HepG2 (cell line): ENCODE data around the gene GSKIP. TPM values are rescaled to one million over a fixed set of nuclear protein-coding genes. Genes with fewer than 3 reads are reported as not detected.

Source experiments
- BCL6 ChIP-seq: IDR thresholded peaks from 2 replicates; pipeline ENCODE4 v1.6.1; 2016; ENCODE audit warnings: missing genetic modification reagents, missing compliant biosample characterization
- CBX1 ChIP-seq: IDR thresholded peaks from one replicate; pipeline ENCODE4 v1.6.1; 2016; ENCODE audit warnings: antibody characterized with exemption, low read depth
- CTCF ChIP-seq: sonication (generic); formaldehyde crosslinking; IDR thresholded peaks from 2 replicates; pipeline ENCODE4 v1.5.0; 2020; ENCODE audit warnings: mild to moderate bottlenecking, missing genetic modification reagents, moderate library complexity
- EED ChIP-seq: sonication (generic); formaldehyde crosslinking; IDR thresholded peaks from 2 replicates; pipeline ENCODE4 v1.5.0; 2020; ENCODE audit warnings: mild to moderate bottlenecking, missing genetic modification reagents
- GABPA ChIP-seq, 2 experiments: IDR thresholded peaks; 2 replicates each; pipeline ENCODE4 v1.6.1; 2011 to 2016; ENCODE audit warnings: low read depth in 2 of 2, low read length in 1 of 2, missing biosample characterization in 1 of 2, missing genetic modification characterization in 1 of 2
- HDAC2 ChIP-seq: sonication (generic); formaldehyde crosslinking; IDR thresholded peaks from 2 replicates; pipeline ENCODE4 v1.4.0; 2020; ENCODE audit warnings: missing genetic modification reagents
- HDAC6 ChIP-seq: fragments of 200-600 bp; sonication (generic); IDR thresholded peaks from 2 replicates; pipeline ENCODE4 v1.7.0; 2017; ENCODE audit warnings: mild to moderate bottlenecking, antibody characterized with exemption, low read length, low read depth
- HNF4G ChIP-seq, 2 experiments: sonication (generic) in 1 of 2; formaldehyde crosslinking in 1 of 2; IDR thresholded peaks; 2 replicates each; pipeline versions ENCODE4 v1.4.0 to v1.6.1; 2011 to 2020; ENCODE audit warnings: borderline replicate concordance in 2 of 2, low read depth in 2 of 2, mild to moderate bottlenecking in 2 of 2, low read length in 1 of 2, missing genetic modification reagents in 1 of 2, moderate library complexity in 1 of 2
- HOXA5 ChIP-seq: sonication (generic); formaldehyde crosslinking; IDR thresholded peaks from 2 replicates; pipeline ENCODE4 v1.4.0; 2020; ENCODE audit warnings: missing genetic modification reagents
- JUN ChIP-seq: sonication (generic); formaldehyde crosslinking; IDR thresholded peaks from 2 replicates; pipeline ENCODE4 v1.4.0; 2020; ENCODE audit warnings: mild to moderate bottlenecking, missing genetic modification reagents
- KLF11 ChIP-seq: IDR thresholded peaks from 2 replicates; pipeline ENCODE4 v1.6.1; 2016; ENCODE audit warnings: missing compliant biosample characterization
- SMARCE1 ChIP-seq: fragments of 450-650 bp; IDR thresholded peaks from 2 replicates; pipeline ENCODE4 v1.6.1; 2017; ENCODE audit warnings: borderline replicate concordance
- ZBTB1 ChIP-seq: sonication (generic); formaldehyde crosslinking; IDR thresholded peaks from 2 replicates; pipeline ENCODE4 v1.4.0; 2020; ENCODE audit warnings: missing genetic modification reagents, borderline replicate concordance
- ZNF136 ChIP-seq: sonication (generic); formaldehyde crosslinking; IDR thresholded peaks from 2 replicates; pipeline ENCODE4 v1.8.1; 2022; ENCODE audit warnings: low read depth, mild to moderate bottlenecking, moderate library complexity, missing genetic modification reagents
- ZSCAN22 ChIP-seq: sonication (generic); formaldehyde crosslinking; IDR thresholded peaks from 2 replicates; pipeline ENCODE4 v1.4.0; 2020; ENCODE audit warnings: mild to moderate bottlenecking, missing genetic modification reagents
- ZSCAN31 ChIP-seq: sonication (generic); formaldehyde crosslinking; IDR thresholded peaks from 2 replicates; pipeline ENCODE4 v1.5.0; 2020; ENCODE audit warnings: low read depth, mild to moderate bottlenecking, missing genetic modification reagents
- polyA plus RNA-seq, 8 experiments: library from polyadenylated mRNA; depleted of rRNA in 3 of 8; stranded (reverse) in 7 of 8; unstranded in 1 of 8; fragments of >200 nt; fragmentation: Illumina TruSeq in 4 of 8; extraction: Trizol in 4 of 8; gene quantifications; 2 replicates each; pipeline versions ENCODE4 v1.2.1 to v1.2.3, GENCODE V29; 2011 to 2016; ENCODE audit warnings: low read depth in 4 of 8, missing spikeins in 1 of 8, mixed read lengths in 1 of 8; ENCODE audit not compliant: insufficient read depth in 1 of 8
- total RNA-seq, 5 experiments: library from RNA; depleted of rRNA; stranded (reverse); fragments of >200 nt; fragmentation: Illumina TruSeq; extraction: Trizol; gene quantifications; 2 replicates each; pipeline ENCODE4 v1.2.3, GENCODE V29; 2016; ENCODE audit warnings: low read depth in 1 of 5
- TF ChIP-seq, protein P1 (sequence below): sonication (generic); formaldehyde crosslinking; conservative IDR thresholded peaks from 2 replicates; pipeline ENCODE4 v1.5.0; 2020; ENCODE audit warnings: missing genetic modification reagents
- TF ChIP-seq, protein P2 (sequence below): sonication (generic); formaldehyde crosslinking; IDR thresholded peaks from one replicate; pipeline ENCODE4 v1.5.1; 2020; ENCODE audit warnings: mild to moderate bottlenecking, missing genetic modification reagents; ENCODE audit errors: not compliant biosample characterization

The GSKIP gene
- total and polyA plus RNA-seq, 2 of the 13 experiments (the other 11 are each of a cell fraction or from before 2014, with no cell fraction given) = 12.5 to 27.3 TPM

DNA sequence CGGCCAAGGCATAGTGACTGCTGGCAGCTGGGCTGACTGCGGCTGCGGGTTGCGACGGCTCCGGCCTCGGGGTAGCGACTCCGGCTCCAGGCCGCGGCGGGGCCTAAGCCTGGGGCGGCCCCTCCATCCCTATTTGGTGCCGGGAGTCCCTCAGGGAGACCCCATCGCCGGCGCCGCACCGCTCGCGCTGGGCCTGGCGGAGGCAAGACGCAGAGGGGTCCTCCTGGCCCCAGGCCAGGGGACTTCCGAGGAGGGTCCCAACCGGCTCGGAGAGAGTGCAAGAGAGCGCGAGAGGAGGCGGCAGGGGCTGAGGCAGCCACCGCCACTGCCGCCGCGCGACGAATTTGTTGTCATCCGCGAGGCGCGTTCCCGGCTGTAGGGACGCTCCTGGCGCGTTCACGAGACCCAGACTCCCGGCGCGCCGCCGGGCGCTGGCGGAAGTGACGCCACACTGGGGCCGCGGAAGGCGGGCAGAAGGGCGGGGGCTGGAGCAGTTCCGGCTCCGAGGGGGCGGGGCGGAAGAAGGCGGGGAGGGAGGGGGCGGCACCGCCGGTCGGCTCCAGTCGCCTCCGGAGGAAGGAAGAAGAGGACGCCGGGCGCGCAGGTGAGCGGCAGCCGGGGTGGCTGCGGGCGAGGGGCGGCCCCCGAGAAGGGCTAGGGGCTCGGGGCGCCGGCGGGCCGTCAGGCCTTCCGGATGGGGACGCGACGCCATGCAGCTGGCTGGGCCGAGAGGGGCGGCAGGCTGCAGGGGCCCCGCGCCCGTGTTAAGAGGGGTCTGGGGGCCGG is at the start of gene GSKIP, which contains the start of gene ATG2B (continued):
- TF ChIP-seq BCL6 (CRISPR knock-in tag) (no peak), ZBTB1 (CRISPR knock-in tag) (no peak), ZSCAN22 (no peak), KLF11 (CRISPR knock-in tag) (no peak), CBX1 (no peak), HNF4G (IDR thresholded peaks at IDR 0.05; ENCODE audit: borderline replicate concordance, low read depth, low read length) (no peak), HNF4G (CRISPR knock-in tag; IDR thresholded peaks at IDR 0.05; ENCODE audit: borderline replicate concordance, low read depth) (0 out of 2 replicates have a peak, but pooled peaks have one; percentile 17), ZNF136 (no peak), SMARCE1 (no peak), ZSCAN31 (CRISPR knock-in tag) (no peak), JUN (CRISPR knock-in tag) (no peak), HDAC2 (CRISPR knock-in tag) (no peak; the same call in 1 of the 2 replicates), HOXA5 (CRISPR knock-in tag) (no peak), EED (CRISPR knock-in tag) (no peak), HDAC6 (no peak), GABPA (IDR thresholded peaks at IDR 0.05; ENCODE audit: low read depth, low read length) (peak; percentile 87), GABPA (CRISPR knock-in tag; IDR thresholded peaks at IDR 0.05; ENCODE audit: low read depth) (peak; percentile 88), CTCF (CRISPR knock-in tag) (no peak)
- TF ChIP-seq, protein P1, sequence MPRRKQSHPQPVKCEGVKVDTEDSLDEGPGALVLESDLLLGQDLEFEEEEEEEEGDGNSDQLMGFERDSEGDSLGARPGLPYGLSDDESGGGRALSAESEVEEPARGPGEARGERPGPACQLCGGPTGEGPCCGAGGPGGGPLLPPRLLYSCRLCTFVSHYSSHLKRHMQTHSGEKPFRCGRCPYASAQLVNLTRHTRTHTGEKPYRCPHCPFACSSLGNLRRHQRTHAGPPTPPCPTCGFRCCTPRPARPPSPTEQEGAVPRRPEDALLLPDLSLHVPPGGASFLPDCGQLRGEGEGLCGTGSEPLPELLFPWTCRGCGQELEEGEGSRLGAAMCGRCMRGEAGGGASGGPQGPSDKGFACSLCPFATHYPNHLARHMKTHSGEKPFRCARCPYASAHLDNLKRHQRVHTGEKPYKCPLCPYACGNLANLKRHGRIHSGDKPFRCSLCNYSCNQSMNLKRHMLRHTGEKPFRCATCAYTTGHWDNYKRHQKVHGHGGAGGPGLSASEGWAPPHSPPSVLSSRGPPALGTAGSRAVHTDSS = no peak
- TF ChIP-seq, protein P2, sequence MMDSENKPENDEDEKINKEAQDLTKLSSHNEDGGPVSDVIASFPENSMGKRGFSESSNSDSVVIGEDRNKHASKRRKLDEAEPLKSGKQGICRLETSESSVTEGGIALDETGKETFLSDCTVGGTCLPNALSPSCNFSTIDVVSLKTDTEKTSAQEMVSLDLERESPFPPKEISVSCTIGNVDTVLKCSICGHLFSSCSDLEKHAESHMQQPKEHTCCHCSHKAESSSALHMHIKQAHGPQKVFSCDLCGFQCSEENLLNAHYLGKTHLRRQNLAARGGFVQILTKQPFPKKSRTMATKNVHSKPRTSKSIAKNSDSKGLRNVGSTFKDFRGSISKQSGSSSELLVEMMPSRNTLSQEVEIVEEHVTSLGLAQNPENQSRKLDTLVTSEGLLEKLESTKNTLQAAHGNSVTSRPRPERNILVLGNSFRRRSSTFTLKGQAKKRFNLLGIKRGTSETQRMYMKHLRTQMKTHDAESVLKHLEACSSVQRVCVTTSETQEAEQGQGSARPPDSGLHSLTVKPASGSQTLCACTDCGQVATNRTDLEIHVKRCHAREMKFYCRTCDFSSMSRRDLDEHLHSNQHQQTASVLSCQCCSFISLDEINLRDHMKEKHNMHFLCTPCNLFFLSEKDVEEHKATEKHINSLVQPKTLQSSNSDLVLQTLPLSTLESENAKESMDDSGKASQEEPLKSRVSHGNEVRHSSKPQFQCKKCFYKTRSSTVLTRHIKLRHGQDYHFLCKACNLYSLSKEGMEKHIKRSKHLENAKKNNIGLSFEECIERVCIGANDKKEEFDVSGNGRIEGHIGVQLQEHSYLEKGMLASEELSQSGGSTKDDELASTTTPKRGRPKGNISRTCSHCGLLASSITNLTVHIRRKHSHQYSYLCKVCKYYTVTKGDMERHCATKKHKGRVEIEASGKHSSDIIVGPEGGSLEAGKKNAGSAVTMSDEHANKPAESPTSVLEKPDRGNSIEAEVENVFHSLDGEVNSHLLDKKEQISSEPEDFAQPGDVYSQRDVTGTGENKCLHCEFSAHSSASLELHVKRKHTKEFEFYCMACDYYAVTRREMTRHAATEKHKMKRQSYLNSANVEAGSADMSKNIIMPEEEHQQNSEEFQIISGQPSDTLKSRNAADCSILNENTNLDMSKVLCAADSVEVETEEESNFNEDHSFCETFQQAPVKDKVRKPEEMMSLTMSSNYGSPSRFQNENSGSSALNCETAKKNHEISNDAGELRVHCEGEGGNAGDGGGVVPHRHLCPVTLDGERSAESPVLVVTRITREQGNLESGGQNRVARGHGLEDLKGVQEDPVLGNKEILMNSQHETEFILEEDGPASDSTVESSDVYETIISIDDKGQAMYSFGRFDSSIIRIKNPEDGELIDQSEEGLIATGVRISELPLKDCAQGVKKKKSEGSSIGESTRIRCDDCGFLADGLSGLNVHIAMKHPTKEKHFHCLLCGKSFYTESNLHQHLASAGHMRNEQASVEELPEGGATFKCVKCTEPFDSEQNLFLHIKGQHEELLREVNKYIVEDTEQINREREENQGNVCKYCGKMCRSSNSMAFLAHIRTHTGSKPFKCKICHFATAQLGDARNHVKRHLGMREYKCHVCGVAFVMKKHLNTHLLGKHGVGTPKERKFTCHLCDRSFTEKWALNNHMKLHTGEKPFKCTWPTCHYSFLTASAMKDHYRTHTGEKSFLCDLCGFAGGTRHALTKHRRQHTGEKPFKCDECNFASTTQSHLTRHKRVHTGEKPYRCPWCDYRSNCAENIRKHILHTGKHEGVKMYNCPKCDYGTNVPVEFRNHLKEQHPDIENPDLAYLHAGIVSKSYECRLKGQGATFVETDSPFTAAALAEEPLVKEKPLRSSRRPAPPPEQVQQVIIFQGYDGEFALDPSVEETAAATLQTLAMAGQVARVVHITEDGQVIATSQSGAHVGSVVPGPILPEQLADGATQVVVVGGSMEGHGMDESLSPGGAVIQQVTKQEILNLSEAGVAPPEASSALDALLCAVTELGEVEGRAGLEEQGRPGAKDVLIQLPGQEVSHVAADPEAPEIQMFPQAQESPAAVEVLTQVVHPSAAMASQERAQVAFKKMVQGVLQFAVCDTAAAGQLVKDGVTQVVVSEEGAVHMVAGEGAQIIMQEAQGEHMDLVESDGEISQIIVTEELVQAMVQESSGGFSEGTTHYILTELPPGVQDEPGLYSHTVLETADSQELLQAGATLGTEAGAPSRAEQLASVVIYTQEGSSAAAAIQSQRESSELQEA (CRISPR knock-in tag) = no peak
